Trophoblast cell (in vitro differentiated cells and primary cell): ENCODE data around the gene GGT7.
A peak's percentile ranks its signal among the peaks of the same experiment; 100 is the strongest.

ENCODE experiments used
- DNase-seq, 2 donors: peaks; one replicate each; pipeline ENCODE4 v3.0.0-alpha.2; 2016
- H2AFZ ChIP-seq: 2 replicates; pipeline ENCODE4 v1.6.1; 2013; ENCODE audit warnings: low read length, moderate library complexity, mild to moderate bottlenecking; ENCODE audit not compliant: insufficient read depth, poor library complexity
- H2AK5ac ChIP-seq: 2 replicates; pipeline ENCODE4 v1.6.1; 2013; ENCODE audit warnings: mild to moderate bottlenecking, low read length
- H2BK120ac ChIP-seq: 2 replicates; pipeline ENCODE4 v1.6.1; 2013; ENCODE audit warnings: low read length, mild to moderate bottlenecking, moderate library complexity; ENCODE audit not compliant: insufficient read depth, poor library complexity
- H2BK12ac ChIP-seq: 2 replicates; pipeline ENCODE4 v1.6.1; 2013; ENCODE audit warnings: mild to moderate bottlenecking, low read length, moderate library complexity
- H2BK5ac ChIP-seq: 2 replicates; pipeline ENCODE4 v1.6.1; 2013; ENCODE audit warnings: low read length, low read depth, moderate library complexity, mild to moderate bottlenecking; ENCODE audit not compliant: poor library complexity
- H3K14ac ChIP-seq: 2 replicates; pipeline ENCODE4 v1.6.1; 2013; ENCODE audit warnings: mild to moderate bottlenecking, low read length
- H3K18ac ChIP-seq: 2 replicates; pipeline ENCODE4 v1.6.1; 2013; ENCODE audit warnings: mild to moderate bottlenecking, low read length
- H3K23ac ChIP-seq: 2 replicates; pipeline ENCODE4 v1.6.1; 2013; ENCODE audit warnings: low read length
- H3K27ac ChIP-seq: 2 replicates; pipeline ENCODE4 v1.5.1; 2013; ENCODE audit warnings: low read depth, mild to moderate bottlenecking, inconsistent platforms, low read length, moderate library complexity
- H3K27me3 ChIP-seq: 2 replicates; pipeline ENCODE4 v1.6.1; 2013; ENCODE audit warnings: inconsistent platforms, mild to moderate bottlenecking, low read length, moderate library complexity; ENCODE audit not compliant: insufficient read depth
- H3K36me3 ChIP-seq, 2 experiments: 1 replicate in 1 of 2; 2 replicates in 1 of 2; pipeline ENCODE4 v1.6.1; 2013; ENCODE audit warnings: low read length in 2 of 2, mild to moderate bottlenecking in 2 of 2, moderate library complexity in 1 of 2; ENCODE audit not compliant: insufficient read depth in 2 of 2, control insufficient read depth in 1 of 2
- H3K4ac ChIP-seq: 2 replicates; pipeline ENCODE4 v1.6.1; 2013; ENCODE audit warnings: low read depth, mild to moderate bottlenecking, low read length, moderate library complexity
- H3K4me1 ChIP-seq, 2 experiments: 1 replicate in 1 of 2; 2 replicates in 1 of 2; pipeline ENCODE4 v1.6.1; 2013; ENCODE audit warnings: low read length in 2 of 2, mild to moderate bottlenecking in 2 of 2, moderate library complexity in 1 of 2; ENCODE audit not compliant: insufficient read depth in 2 of 2, control insufficient read depth in 1 of 2
- H3K4me2 ChIP-seq: 2 replicates; pipeline ENCODE4 v1.6.1; 2013; ENCODE audit warnings: inconsistent platforms, mild to moderate bottlenecking, low read length, moderate library complexity
- H3K4me3 ChIP-seq: 2 replicates; pipeline ENCODE4 v1.5.1; 2013; ENCODE audit warnings: mild to moderate bottlenecking, low read depth, low read length, inconsistent platforms
- H3K79me1 ChIP-seq: one replicate; pipeline ENCODE4 v1.6.1; 2013; ENCODE audit warnings: low read length
- H3K79me2 ChIP-seq: 2 replicates; pipeline ENCODE4 v1.6.1; 2013; ENCODE audit warnings: low read length, mild to moderate bottlenecking; ENCODE audit not compliant: control insufficient read depth, insufficient read depth, poor library complexity
- H3K9ac ChIP-seq: 2 replicates; pipeline ENCODE4 v1.6.1; 2013; ENCODE audit warnings: mild to moderate bottlenecking, low read length
- H3K9me3 ChIP-seq: 2 replicates; pipeline ENCODE4 v1.6.1; 2013; ENCODE audit warnings: low read depth, mild to moderate bottlenecking, control low read depth, inconsistent platforms, low read length; ENCODE audit not compliant: insufficient read depth
- H4K12ac ChIP-seq: 2 replicates; pipeline ENCODE4 v1.6.1; 2013; ENCODE audit warnings: low read depth, mild to moderate bottlenecking, low read length, moderate library complexity
- H4K8ac ChIP-seq: 2 replicates; pipeline ENCODE4 v1.6.1; 2013; ENCODE audit warnings: low read depth, mild to moderate bottlenecking, low read length, moderate library complexity
- H4K91ac ChIP-seq: one replicate; pipeline ENCODE4 v1.6.1; 2013; ENCODE audit warnings: low read depth, mild to moderate bottlenecking, low read length, moderate library complexity
- WGBS: extraction: QIAGEN DNeasy Blood & Tissue Kit; methylation state at CpG from one replicate; pipeline ENCODE4 v1.1.7; 2013; ENCODE audit warnings: missing lambda C conversion rate; ENCODE audit not compliant: insufficient read length, insufficient coverage; ENCODE audit errors: extremely low coverage; 5-methylcytosine and 5-hydroxymethylcytosine counted together

GGT7 gene

GRCh38 chr20:34824026-34824425 lies 48.6 kb downstream of the GGT7 start:
- Histone ChIP-seq H3K79me2 (peaks cover 15% of the 10 kb centered on the region), H2BK12ac (no peak overlapping the region), H3K18ac (no peak overlapping the region), H3K27me3 (no peaks in the 10 kb centered on the region), H3K4me1 (no peaks in the 10 kb centered on the region), H4K8ac (no peak overlapping the region), H3K14ac (no peak overlapping the region), H4K91ac (no peak overlapping the region), H2AK5ac (no peak overlapping the region), H3K27ac (no peak overlapping the region), H2BK5ac (no peak overlapping the region), H3K36me3 (no peaks in the 10 kb centered on the region), H3K79me1 (peaks cover 9% of the 10 kb centered on the region), H3K9ac (no peak overlapping the region), H3K4me2 (peak overlapping the region; percentile 87), H3K4me3 (no peak overlapping the region), H2BK120ac (no peak overlapping the region), H3K23ac (no peak overlapping the region), H3K4ac (peak overlapping the region; percentile 72), H3K9me3 (no peaks in the 10 kb centered on the region), H4K12ac (no peak overlapping the region), H2AFZ (no peak overlapping the region)
- no peak for DNase-seq
- WGBS, result no CpG with 5 or more reads among the region's 1 CpG

DNA sequence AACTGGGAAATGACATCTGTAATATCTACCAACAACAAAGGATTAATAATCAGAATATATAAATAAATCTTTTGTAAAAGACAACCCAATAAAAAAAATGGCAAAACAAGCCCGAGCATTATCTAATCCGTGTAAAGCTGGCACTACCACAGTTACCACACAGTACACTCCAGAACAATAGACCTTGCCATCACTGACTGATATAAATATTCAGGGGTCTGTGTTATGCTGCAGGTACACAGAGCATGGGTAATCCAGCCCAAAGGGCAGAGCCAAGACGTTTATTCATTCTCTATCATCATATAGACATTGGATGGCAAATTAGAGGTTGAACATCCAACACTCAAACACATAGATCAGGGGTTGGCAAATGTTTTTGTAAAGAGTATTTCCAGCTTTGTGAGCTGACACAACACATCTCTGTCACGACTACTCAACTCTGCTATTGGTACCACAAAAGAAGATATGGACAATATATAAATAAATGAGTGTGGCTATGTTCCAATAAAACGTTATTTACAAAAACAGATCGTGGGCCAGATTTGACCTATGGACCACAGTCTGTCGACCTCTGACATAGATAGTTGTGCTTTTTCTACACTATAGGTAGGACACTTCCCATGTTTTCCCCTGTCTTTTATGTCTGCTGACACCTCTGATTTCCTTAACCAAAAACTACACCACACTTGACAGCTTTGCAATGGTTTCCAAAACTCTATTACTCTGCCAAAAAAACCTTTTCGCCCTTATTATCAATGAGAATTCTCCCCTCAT lies 51.7 kb downstream of the GGT7 start:
- peaks cover 9% of the 10 kb centered on the region for H3K79me1 ChIP-seq
- H3K27me3 ChIP-seq, result no peaks in the 10 kb centered on the region
- H3K23ac ChIP-seq, result no peak overlapping the region
- no peak overlapping the region for H3K18ac ChIP-seq
- no peak overlapping the region for H2BK120ac ChIP-seq
- H2BK12ac ChIP-seq, result no peak overlapping the region
- H4K8ac ChIP-seq, result no peak overlapping the region
- no peak overlapping the region for H3K27ac ChIP-seq
- H2AK5ac ChIP-seq, result no peak overlapping the region
- H2AFZ ChIP-seq, result no peak overlapping the region
- no peaks in the 10 kb centered on the region for H3K36me3 ChIP-seq
- H4K91ac ChIP-seq, result no peak overlapping the region
- no peak overlapping the region for H3K14ac ChIP-seq
- no peak overlapping the region for H3K9ac ChIP-seq
- H2BK5ac ChIP-seq, result no peak overlapping the region
- peaks cover 17% of the 10 kb centered on the region for H3K79me2 ChIP-seq
- no peaks in the 10 kb centered on the region for H3K9me3 ChIP-seq
- WGBS, result no CpG with 5 or more reads among the region's 8 CpGs
- H4K12ac ChIP-seq, result no peak overlapping the region
- no peak for DNase-seq
- no peak overlapping the region for H3K4ac ChIP-seq
- no peak overlapping the region for H3K4me3 ChIP-seq
- H3K4me2 ChIP-seq, result no peak overlapping the region
- no peaks in the 10 kb centered on the region for H3K4me1 ChIP-seq

- Histone ChIP-seq H2BK120ac (no peak overlapping the region), H2AFZ (no peak overlapping the region), H2BK12ac (no peak overlapping the region), H3K23ac (no peak overlapping the region), H3K9ac (no peak overlapping the region), H3K36me3 (no peaks in the 10 kb centered on the region), H4K12ac (no peak overlapping the region), H3K4me3 (no peak overlapping the region), H3K4me1 (no peaks in the 10 kb centered on the region), H3K4ac (no peak overlapping the region), H4K8ac (no peak overlapping the region), H2BK5ac (no peak overlapping the region), H3K4me2 (no peak overlapping the region), H3K27ac (no peak overlapping the region), H3K14ac (no peak overlapping the region), H3K27me3 (no peaks in the 10 kb centered on the region), H2AK5ac (no peak overlapping the region), H4K91ac (no peak overlapping the region), H3K9me3 (no peaks in the 10 kb centered on the region), H3K79me1 (no peaks in the 10 kb centered on the region), H3K18ac (no peak overlapping the region), H3K79me2 (peaks cover 8% of the 10 kb centered on the region)
- WGBS, result no CpG with 5 or more reads among the region's 2 CpGs
- DNase-seq, result peak in 1 of 2 donors; percentile 52
Observed at GRCh38 chr20:34817801-34818200, 54.9 kb downstream of the GGT7 start.

DNA sequence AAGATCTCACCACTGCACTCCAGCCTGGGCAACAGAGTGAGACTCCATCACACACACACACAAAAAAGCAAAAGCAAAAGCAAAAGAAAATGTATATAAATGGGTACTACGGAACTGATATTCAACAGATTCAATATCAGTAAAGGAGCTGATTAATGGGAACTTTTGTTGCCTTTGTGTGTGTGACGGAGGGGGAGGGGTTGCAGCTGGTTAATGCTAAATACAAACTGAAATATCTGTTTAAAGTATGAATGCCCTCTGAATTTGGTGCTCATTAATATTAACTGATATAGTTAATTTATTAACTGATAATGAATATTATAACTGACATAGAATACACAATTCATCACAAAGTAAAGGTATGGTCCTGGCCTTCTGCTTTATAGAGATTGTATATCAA lies 55.6 kb downstream of the GGT7 start:
- Histone ChIP-seq H3K18ac (no peak overlapping the region), H3K9ac (no peak overlapping the region), H2BK12ac (no peak overlapping the region), H3K4me1 (no peaks in the 10 kb centered on the region), H2BK5ac (no peak overlapping the region), H4K8ac (no peak overlapping the region), H2AK5ac (no peak overlapping the region), H2BK120ac (no peak overlapping the region), H4K12ac (no peak overlapping the region), H3K4me2 (no peak overlapping the region), H3K36me3 (no peaks in the 10 kb centered on the region), H3K14ac (no peak overlapping the region), H4K91ac (no peak overlapping the region), H3K27ac (no peak overlapping the region), H3K9me3 (no peaks in the 10 kb centered on the region), H2AFZ (no peak overlapping the region), H3K23ac (no peak overlapping the region), H3K79me2 (peaks cover 4% of the 10 kb centered on the region), H3K79me1 (no peaks in the 10 kb centered on the region), H3K4me3 (no peak overlapping the region), H3K4ac (no peak overlapping the region), H3K27me3 (no peaks in the 10 kb centered on the region)
- DNase-seq, result no peak
- no CpG with 5 or more reads among the region's 2 CpGs for WGBS
